Activated CD4-positive, alpha-beta T cell treated with anti-CD3 and anti-CD28 coated beads, Interleukin-2, amount 10 ng/mL, durations not matched to agents 24 days and 14 days (primary cell): Measurements from ENCODE around the gene BIRC2. TPM values are rescaled to one million over a fixed set of nuclear protein-coding genes. Genes with fewer than 3 reads are reported as not detected.

ENCODE experiments used
- DNase-seq: peaks from one replicate; pipeline ENCODE4 v3.0.0; 2022
- H3K27ac Mint-ChIP-seq: one replicate; pipeline ENCODE4 v1.8.0; 2022; ENCODE audit warnings: mild to moderate bottlenecking, mixed read lengths
- H3K27me3 Mint-ChIP-seq: one replicate; pipeline ENCODE4 v1.8.0; 2022; ENCODE audit warnings: mixed read lengths
- H3K36me3 Mint-ChIP-seq: one replicate; pipeline ENCODE4 v1.8.0; 2022; ENCODE audit warnings: low read depth, mild to moderate bottlenecking, mixed read lengths
- H3K4me1 Mint-ChIP-seq: one replicate; pipeline ENCODE4 v1.8.0; 2021; ENCODE audit warnings: mixed read lengths
- H3K4me3 Mint-ChIP-seq: one replicate; pipeline ENCODE4 v1.8.0; 2022; ENCODE audit warnings: mild to moderate bottlenecking, moderate library complexity, mixed read lengths
- H3K9me3 Mint-ChIP-seq: one replicate; pipeline ENCODE4 v1.8.0; 2021; ENCODE audit warnings: mixed read lengths
- intact Hi-C: fragments of 100-400 bp; cut with micrococcal nuclease; formaldehyde crosslinking; loops from one replicate; pipeline ENCODE4 v1.15.1; 2023
- total RNA-seq: library from RNA; stranded (reverse); gene quantifications from 2 replicates; pipeline ENCODE4 v1.2.3, GENCODE V29; 2022

BIRC2 gene
- total RNA-seq, 1 donor from 2014 or later = 30.8 TPM

DNA sequence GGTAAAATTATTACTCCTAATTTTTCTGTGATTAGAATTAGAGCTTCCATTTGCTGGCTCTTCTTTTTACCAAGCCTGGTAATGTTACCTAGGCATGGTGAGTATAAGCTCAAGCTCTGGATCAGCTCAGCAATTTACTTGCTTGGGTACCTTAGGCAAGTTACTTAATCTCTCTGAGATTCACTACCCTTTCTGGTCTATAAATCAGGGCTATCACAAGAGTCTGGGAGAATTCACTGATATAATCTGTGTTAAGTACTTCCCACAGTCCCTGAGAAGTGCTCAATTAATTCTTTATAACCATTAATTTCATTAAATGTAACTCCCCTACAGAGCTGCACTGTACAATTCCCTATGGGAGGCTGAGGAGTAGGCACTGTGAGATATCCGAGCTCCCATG lies 61.3 kb downstream of the BIRC2 start:
- no peak overlapping the region for H3K4me3 Mint-ChIP-seq
- H3K27ac Mint-ChIP-seq = no peak overlapping the region
- H3K36me3 Mint-ChIP-seq = peaks cover 42% of the 10 kb centered on the region
- peaks cover 48% of the 10 kb centered on the region for H3K4me1 Mint-ChIP-seq
- H3K27me3 Mint-ChIP-seq = no peaks in the 10 kb centered on the region
- H3K9me3 Mint-ChIP-seq = no peaks in the 10 kb centered on the region
- intact Hi-C loops = no loop called here
- no peak for DNase-seq

DNA sequence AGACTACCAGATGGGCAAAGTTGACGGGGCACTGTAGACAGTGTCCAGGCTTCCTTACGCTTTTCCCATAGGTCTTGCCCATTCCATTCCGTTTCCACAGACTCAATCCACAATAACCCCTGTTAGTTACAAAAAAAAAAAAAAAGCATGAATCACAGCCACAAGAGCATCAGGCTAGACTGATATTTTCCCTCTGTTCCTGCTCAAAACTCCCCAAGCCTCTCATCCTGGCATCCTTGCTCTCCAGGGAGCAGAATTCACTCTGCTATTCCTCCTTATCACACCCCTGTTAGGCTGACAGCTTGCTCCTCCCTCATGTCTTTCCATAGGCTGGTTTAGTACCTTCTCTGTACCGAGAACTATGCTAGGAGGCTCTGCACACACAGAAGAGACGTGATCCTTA lies 63.4 kb downstream of the BIRC2 start:
- H3K4me1 Mint-ChIP-seq = peaks cover 59% of the 10 kb centered on the region
- H3K9me3 Mint-ChIP-seq = peaks cover 9% of the 10 kb centered on the region
- H3K36me3 Mint-ChIP-seq = peaks cover 48% of the 10 kb centered on the region
- DNase-seq = no peak
- no peaks in the 10 kb centered on the region for H3K27me3 Mint-ChIP-seq
- intact Hi-C loops = no loop called here
- peak overlapping the region; percentile 70 for H3K27ac Mint-ChIP-seq
- no peak overlapping the region for H3K4me3 Mint-ChIP-seq

GRCh38 chr11:102411142-102411541 lies 64.1 kb downstream of the BIRC2 start:
- Mint-ChIP-seq H3K36me3 (peaks cover 48% of the 10 kb centered on the region), H3K4me3 (no peak overlapping the region), H3K27me3 (no peaks in the 10 kb centered on the region), H3K4me1 (peaks cover 57% of the 10 kb centered on the region), H3K27ac (no peak overlapping the region), H3K9me3 (peaks cover 10% of the 10 kb centered on the region)
- no peak for DNase-seq
- intact Hi-C loops = no loop called here

DNA sequence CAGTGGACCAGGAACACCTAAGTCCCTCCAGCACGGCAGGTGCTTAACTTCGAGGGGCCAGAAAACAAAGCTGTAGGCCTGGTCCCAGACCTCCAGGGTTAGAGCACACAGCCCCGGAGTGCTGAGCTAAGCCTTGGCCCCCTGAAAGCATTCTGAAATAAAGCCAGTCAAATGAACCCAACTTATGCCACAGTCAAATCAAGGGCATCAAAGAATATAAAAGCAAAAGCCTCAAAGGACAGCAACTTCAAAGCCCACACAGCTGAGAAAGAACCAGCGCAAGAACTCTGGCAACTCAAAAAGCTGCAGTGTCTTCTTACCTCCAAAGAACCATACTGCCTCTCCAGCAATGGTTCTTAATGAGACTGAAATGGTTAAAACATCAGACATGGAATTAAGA lies 66.5 kb downstream of the BIRC2 start:
- no peak overlapping the region for H3K27ac Mint-ChIP-seq
- no peaks in the 10 kb centered on the region for H3K27me3 Mint-ChIP-seq
- intact Hi-C loops = no loop called here
- H3K4me3 Mint-ChIP-seq = no peak overlapping the region
- H3K4me1 Mint-ChIP-seq = peaks cover 67% of the 10 kb centered on the region
- DNase-seq = no peak
- H3K9me3 Mint-ChIP-seq = peaks cover 22% of the 10 kb centered on the region
- H3K36me3 Mint-ChIP-seq = peaks cover 61% of the 10 kb centered on the region

- intact Hi-C loops = no loop called here
- Mint-ChIP-seq H3K4me3 (peak overlapping the region; percentile 68), H3K27me3 (no peaks in the 10 kb centered on the region), H3K27ac (peak overlapping the region; percentile 16), H3K4me1 (peaks cover 68% of the 10 kb centered on the region), H3K36me3 (peaks cover 63% of the 10 kb centered on the region), H3K9me3 (peaks cover 22% of the 10 kb centered on the region)
- DNase-seq = no peak
These were observed 67.5 kb downstream of the BIRC2 start for GRCh38 chr11:102414559-102414958.

- Mint-ChIP-seq H3K4me3 (peak overlapping the region; percentile 68), H3K27me3 (no peaks in the 10 kb centered on the region), H3K27ac (peak overlapping the region; percentile 78), H3K4me1 (peaks cover 70% of the 10 kb centered on the region), H3K9me3 (peaks cover 22% of the 10 kb centered on the region), H3K36me3 (peaks cover 64% of the 10 kb centered on the region)
- DNase-seq = no peak
- intact Hi-C loops = no loop called here
These were observed 68.4 kb downstream of the BIRC2 start for GRCh38 chr11:102415304-102415916.

GRCh38 chr11:102416976-102417375 lies 70.0 kb downstream of the BIRC2 start:
- Mint-ChIP-seq H3K4me1 (peaks cover 73% of the 10 kb centered on the region), H3K36me3 (peaks cover 62% of the 10 kb centered on the region), H3K9me3 (peaks cover 22% of the 10 kb centered on the region), H3K27me3 (no peaks in the 10 kb centered on the region), H3K27ac (peak overlapping the region; percentile 80), H3K4me3 (peak overlapping the region; percentile 53)
- DNase-seq = no peak
- intact Hi-C loops = loop anchor here (1.0 kb wide), 2 partner anchors 21 to 34 kb away; no protein-coding TSS in a partner anchor

DNA sequence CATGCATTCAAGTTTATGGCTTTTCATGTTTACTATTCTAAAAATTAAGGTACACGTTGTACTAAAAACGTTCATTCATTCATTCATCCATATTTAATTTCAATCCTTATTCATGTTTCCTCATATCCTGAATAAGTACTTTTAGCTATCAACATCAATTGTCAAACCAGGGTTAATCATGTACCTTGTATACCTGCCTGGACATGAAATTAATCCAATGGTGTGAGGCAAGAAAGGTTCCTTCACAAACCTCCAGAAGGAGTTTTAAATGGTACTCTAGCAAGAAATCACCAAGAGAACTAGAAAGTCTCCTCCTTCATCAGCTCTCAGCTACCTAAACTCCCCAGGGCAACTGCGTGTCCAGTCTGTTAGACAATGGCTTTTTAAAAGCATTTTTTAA lies 72.2 kb downstream of the BIRC2 start:
- H3K27ac Mint-ChIP-seq = no peak overlapping the region
- peaks cover 63% of the 10 kb centered on the region for H3K36me3 Mint-ChIP-seq
- H3K27me3 Mint-ChIP-seq = no peaks in the 10 kb centered on the region
- no peak overlapping the region for H3K4me3 Mint-ChIP-seq
- H3K4me1 Mint-ChIP-seq = peaks cover 77% of the 10 kb centered on the region
- intact Hi-C loops = loop anchor here (1.0 kb wide), 1 partner anchor 11 kb away; no protein-coding TSS in a partner anchor
- peaks cover 22% of the 10 kb centered on the region for H3K9me3 Mint-ChIP-seq
- DNase-seq = no peak

DNA sequence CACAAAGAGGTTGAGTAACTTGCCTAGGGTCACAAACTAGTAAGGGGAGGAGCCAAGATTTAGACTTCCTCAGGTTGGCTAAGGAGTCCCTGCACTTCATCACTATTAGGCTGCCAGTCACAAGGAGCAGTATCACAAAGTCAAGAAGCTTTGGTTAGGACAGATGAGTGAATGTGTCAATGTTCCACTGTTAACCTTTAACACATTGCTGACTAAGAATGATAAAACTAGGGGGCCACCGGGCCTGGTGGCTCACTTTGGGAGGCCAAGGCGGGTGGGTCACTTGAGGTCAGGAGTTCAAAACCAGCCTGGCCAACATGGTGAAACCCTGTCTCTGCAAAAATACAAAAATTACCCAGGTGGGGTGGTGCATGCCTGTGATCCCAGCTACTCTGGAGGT lies 73.5 kb downstream of the BIRC2 start:
- intact Hi-C loops = no loop called here
- DNase-seq = no peak
- Mint-ChIP-seq H3K27me3 (no peaks in the 10 kb centered on the region), H3K9me3 (peaks cover 12% of the 10 kb centered on the region), H3K4me3 (no peak overlapping the region), H3K36me3 (peaks cover 60% of the 10 kb centered on the region), H3K27ac (peak overlapping the region; percentile 54), H3K4me1 (peaks cover 73% of the 10 kb centered on the region)

DNA sequence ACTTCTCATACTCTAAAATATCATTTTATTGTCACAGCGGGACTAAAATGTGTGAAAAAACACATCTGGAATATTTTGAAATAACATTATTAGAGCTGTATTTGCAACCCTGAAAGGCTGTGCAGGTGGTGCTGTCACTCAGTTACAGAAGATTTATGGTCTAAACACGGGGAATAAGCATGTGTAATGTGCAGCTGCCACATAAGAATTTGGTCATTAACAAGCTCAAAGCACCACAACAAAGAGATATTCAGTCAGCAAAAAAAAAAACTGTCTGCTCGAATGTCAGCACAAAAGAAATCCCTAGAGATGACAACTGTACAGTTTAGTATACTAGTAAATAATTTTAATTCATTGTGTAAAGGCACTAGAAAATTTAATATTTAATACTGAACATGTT lies 74.2 kb downstream of the BIRC2 start:
- no peak for DNase-seq
- H3K36me3 Mint-ChIP-seq = peaks cover 60% of the 10 kb centered on the region
- no peak overlapping the region for H3K4me3 Mint-ChIP-seq
- intact Hi-C loops = no loop called here
- H3K27ac Mint-ChIP-seq = no peak overlapping the region
- H3K9me3 Mint-ChIP-seq = peaks cover 12% of the 10 kb centered on the region
- H3K4me1 Mint-ChIP-seq = peaks cover 74% of the 10 kb centered on the region
- no peaks in the 10 kb centered on the region for H3K27me3 Mint-ChIP-seq

DNA sequence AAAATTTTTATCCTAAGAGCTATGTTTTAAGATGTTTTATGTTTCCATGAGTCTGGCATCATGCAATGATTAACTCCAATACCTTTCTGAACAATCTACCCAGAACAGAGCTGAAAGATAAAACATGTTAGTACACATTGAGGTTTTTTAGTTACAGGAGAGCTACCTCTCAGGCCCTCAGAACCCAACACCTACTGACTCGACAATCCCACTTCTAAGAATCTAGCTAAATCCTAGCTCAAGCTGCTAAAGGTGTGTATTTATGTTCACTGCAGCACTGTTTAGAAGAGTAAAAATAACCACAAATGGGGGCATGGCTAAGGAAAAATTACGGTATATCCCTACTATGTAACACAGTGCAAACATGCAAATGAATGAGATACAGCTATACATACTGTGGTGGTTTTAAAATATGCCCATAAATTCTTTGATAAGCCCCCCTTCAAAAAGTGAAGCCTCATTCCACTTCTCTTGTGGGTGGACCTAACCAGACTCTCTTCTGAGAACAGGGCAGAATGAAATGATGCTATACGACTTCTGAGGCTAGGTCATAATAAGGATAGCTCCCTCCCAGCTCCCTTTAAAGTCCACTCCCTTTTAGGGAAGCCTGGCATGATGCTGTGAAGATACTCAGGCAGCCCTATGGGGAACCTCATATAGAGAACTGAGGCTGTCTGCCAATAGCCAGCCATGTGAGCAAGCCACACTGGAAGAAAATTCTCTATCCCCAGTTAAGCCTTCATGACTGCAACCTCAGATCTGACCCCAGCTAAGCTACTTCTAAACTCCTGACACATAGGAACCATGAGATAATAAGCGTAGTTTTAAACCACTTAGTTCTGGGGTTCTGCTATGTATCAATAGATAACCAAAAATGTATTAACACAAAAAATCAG lies 76.1 kb downstream of the BIRC2 start:
- H3K4me1 Mint-ChIP-seq = peaks cover 63% of the 10 kb centered on the region
- peaks cover 55% of the 10 kb centered on the region for H3K36me3 Mint-ChIP-seq
- H3K4me3 Mint-ChIP-seq = no peak overlapping the region
- intact Hi-C loops = no loop called here
- no peak for DNase-seq
- peak overlapping the region; percentile 62 for H3K27ac Mint-ChIP-seq
- no peaks in the 10 kb centered on the region for H3K27me3 Mint-ChIP-seq
- H3K9me3 Mint-ChIP-seq = peaks cover 2% of the 10 kb centered on the region

- no peak for DNase-seq
- Mint-ChIP-seq H3K36me3 (peaks cover 52% of the 10 kb centered on the region), H3K9me3 (no peaks in the 10 kb centered on the region), H3K27me3 (no peaks in the 10 kb centered on the region), H3K4me3 (no peak overlapping the region), H3K27ac (no peak overlapping the region), H3K4me1 (peaks cover 62% of the 10 kb centered on the region)
- intact Hi-C loops = no loop called here
These were observed 76.9 kb downstream of the BIRC2 start for GRCh38 chr11:102423936-102424335.

GRCh38 chr11:102426000-102426399 lies 79.0 kb downstream of the BIRC2 start:
- Mint-ChIP-seq H3K36me3 (peaks cover 56% of the 10 kb centered on the region), H3K4me1 (peaks cover 67% of the 10 kb centered on the region)

GRCh38 chr11:102426570-102426969 lies 79.6 kb downstream of the BIRC2 start:
- H3K36me3 Mint-ChIP-seq = peaks cover 55% of the 10 kb centered on the region
- peaks cover 68% of the 10 kb centered on the region for H3K4me1 Mint-ChIP-seq
- DNase-seq = no peak
- no peaks in the 10 kb centered on the region for H3K9me3 Mint-ChIP-seq
- intact Hi-C loops = no loop called here
- H3K27ac Mint-ChIP-seq = no peak overlapping the region
- no peaks in the 10 kb centered on the region for H3K27me3 Mint-ChIP-seq
- H3K4me3 Mint-ChIP-seq = no peak overlapping the region

More at GRCh38 chr11:102426000-102426399, 79.0 kb downstream of the BIRC2 start:
- Mint-ChIP-seq H3K4me3 (no peak overlapping the region), H3K27me3 (no peaks in the 10 kb centered on the region), H3K27ac (no peak overlapping the region), H3K9me3 (no peaks in the 10 kb centered on the region)
- no peak for DNase-seq
- intact Hi-C loops = no loop called here
